Neutrophil (primary cell): ENCODE results near the gene GATA3.

Experiments
- H3K27ac ChIP-seq: fragments of 200-600 bp; sonication (generic); 2 replicates; pipeline ENCODE4 v1.5.1; 2016; ENCODE audit warnings: mild to moderate bottlenecking, moderate library complexity
- H3K27me3 ChIP-seq: fragments of 200-600 bp; sonication (generic); 2 replicates; pipeline ENCODE4 v1.6.0; 2016; ENCODE audit warnings: mild to moderate bottlenecking
- H3K36me3 ChIP-seq: fragments of 200-600 bp; sonication (generic); 2 replicates; pipeline ENCODE4 v1.5.1; 2017
- H3K4me1 ChIP-seq, 2 experiments: fragments of 200-600 bp in 1 of 2; sonication (generic) in 1 of 2; 1 replicate in 1 of 2; 2 replicates in 1 of 2; pipeline versions ENCODE4 v1.5.1 to v1.6.1; 2013 to 2016; ENCODE audit warnings: low read depth in 1 of 2, low read length in 1 of 2, mild to moderate bottlenecking in 1 of 2, moderate library complexity in 1 of 2; ENCODE audit not compliant: control insufficient read depth in 1 of 2, insufficient read depth in 1 of 2
- H3K4me3 ChIP-seq, 2 experiments: fragments of 200-600 bp in 1 of 2; sonication (generic) in 1 of 2; 1 replicate in 1 of 2; 2 replicates in 1 of 2; pipeline ENCODE4 v1.5.1; 2013 to 2016; ENCODE audit warnings: low read depth in 1 of 2, low read length in 1 of 2, mild to moderate bottlenecking in 1 of 2, moderate library complexity in 1 of 2
- H3K9me3 ChIP-seq: fragments of 200-600 bp; sonication (generic); 2 replicates; pipeline ENCODE4 v1.5.1; 2016
- CTCF ChIP-seq: fragments of 200-600 bp; sonication (generic); IDR thresholded peaks from 2 replicates; pipeline ENCODE4 v1.5.1; 2016; ENCODE audit warnings: antibody characterized with exemption

Gene GATA3

DNA sequence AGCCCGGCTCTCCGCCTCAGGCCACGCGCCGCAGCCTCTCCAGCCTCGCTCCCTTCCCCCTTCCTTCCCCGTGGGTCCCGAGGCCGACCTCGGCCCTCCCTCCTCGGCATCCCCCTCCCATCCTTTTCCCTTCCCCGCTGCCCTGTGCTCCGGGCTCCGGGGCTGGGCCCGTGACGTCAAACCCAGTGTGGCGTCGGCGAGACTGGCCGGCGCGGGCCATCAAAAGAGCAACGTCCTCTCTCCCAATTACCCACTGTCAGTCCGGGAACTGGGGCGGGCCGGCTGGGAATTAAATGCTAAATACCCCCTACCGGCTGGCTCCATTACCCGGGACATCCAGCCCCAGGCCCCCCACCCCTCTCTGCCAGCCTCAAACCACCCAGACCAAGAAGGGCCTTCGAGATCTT, 2.6 kb upstream of the GATA3 start:
- Histone ChIP-seq H3K9me3 (no peaks in the 10 kb centered on the region), H3K36me3 (no peaks in the 10 kb centered on the region), H3K27me3 (peaks cover 100% of the 10 kb centered on the region), H3K27ac (no peak overlapping the region), H3K4me3 (no peak overlapping the region), H3K4me1 (peaks cover 35 to 51% of the 10 kb centered on the region in 2 experiments)
- no peak for TF ChIP-seq CTCF

DNA sequence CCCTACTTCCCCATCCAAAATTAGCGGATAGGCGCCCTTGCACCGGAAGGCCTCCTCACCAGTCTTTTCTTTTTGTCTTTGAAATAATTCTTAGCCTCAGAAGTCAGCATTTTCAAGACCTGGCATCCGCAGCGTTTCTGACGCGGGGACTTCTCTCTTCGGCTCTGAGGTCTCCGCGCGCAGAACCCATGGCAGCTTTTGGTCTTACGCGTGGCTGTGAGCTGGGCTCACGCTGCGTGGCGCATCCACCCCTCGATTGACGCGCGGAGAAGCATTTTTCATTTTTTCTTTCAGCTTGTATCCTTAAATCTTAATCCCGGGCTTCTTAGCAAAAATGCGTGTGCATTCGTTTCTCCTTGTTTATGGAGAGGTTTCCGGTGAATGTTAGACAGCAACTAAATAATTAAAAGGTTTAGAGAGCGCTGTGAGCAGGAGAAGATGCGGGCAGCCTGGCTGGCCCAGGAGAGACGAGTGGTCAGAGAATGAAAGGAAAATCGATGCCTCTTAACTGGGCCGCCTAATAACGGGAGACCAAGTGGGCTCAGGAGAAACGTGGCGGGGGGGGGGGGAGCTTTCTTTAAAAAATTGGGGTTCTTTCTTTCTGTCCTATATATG, 2.0 kb upstream of the GATA3 start:
- no peaks in the 10 kb centered on the region for H3K9me3 ChIP-seq
- H3K4me3 ChIP-seq: no peak overlapping the region
- H3K27me3 ChIP-seq: peaks cover 100% of the 10 kb centered on the region
- no peaks in the 10 kb centered on the region for H3K36me3 ChIP-seq
- peaks cover 35 to 51% of the 10 kb centered on the region in 2 experiments for H3K4me1 ChIP-seq
- no peak for TF ChIP-seq CTCF
- H3K27ac ChIP-seq: no peak overlapping the region

DNA sequence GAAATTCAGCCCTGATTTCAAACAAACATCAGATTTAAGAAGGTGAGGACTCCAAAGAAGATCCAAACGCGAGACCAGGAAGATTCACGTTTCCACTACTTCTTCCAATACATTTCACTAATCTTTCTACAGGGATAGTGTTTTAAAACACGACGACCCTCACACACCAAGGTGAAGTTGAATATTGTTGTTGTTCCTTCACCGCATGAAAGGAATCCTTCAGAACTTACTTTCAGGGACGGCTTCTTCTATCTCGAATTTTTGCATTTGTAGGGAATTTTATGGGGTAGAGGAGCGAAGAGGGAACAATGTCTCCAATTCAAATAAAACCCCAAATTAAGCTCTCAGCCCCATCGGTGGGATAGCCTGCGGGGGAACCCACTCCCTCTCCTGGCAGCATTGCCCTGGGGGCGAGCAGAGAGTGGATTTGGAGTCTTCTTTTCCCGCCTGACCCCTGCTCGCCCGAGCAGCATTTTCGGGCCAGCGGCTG, 1.5 kb upstream of the GATA3 start:
- TF ChIP-seq CTCF: no peak

DNA sequence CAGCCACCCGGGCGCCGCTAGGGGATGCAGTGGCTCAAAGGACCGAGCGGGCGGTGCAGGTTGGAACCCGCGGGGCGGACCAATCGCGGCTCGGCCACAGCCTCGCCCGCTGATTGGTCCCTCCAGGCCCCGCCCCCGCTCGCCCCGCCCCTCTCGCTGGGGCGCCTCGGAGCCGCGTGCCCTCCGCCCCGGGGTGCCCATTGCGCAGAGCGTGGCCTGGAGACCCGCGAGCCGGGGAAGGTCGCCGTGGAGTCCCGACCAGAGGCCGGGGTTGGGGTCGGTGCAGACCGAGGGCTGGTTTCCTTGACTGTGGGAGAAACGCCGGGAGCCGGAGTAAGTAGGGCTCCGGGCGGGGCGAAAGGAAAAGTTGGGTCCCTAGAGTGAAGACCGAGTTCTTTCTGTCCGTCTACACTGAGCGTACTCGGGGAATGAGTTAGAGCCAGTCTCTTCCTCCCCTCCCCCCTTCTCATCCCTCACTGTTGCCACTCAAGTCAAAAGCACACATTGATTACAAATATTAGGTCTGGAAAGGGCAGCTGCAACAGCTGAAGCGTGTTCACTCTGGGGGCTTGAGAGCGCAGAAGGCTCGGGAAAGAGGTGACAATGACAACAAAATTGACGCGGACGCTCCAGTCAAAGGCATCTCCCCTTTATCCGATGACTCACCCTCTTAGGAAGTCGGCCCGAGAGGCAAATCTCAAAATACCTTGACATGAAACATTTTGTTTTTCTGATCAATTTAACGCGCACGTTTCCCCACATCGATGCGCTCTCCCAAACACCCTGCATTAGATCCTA, 843 bp upstream of the GATA3 start:
- Histone ChIP-seq H3K27me3 (peaks cover 100% of the 10 kb centered on the region), H3K4me3 (peak overlapping the region; percentile 29 to 47), H3K27ac (no peak overlapping the region), H3K9me3 (no peaks in the 10 kb centered on the region), H3K4me1 (peaks cover 35 to 51% of the 10 kb centered on the region in 2 experiments), H3K36me3 (no peaks in the 10 kb centered on the region)
- TF ChIP-seq CTCF: no peak

More for the DNA sequence above, 1.5 kb upstream of the GATA3 start:
- H3K9me3 ChIP-seq: no peaks in the 10 kb centered on the region
- H3K4me1 ChIP-seq: peaks cover 35 to 51% of the 10 kb centered on the region in 2 experiments
- peak overlapping the region in 1 of 2 experiments; percentile 47 for H3K4me3 ChIP-seq
- no peaks in the 10 kb centered on the region for H3K36me3 ChIP-seq
- H3K27ac ChIP-seq: no peak overlapping the region
- H3K27me3 ChIP-seq: peaks cover 100% of the 10 kb centered on the region

GRCh38 chr10:8054244-8054493, 319 bp upstream of the GATA3 start:
- peak overlapping the region; percentile 29 to 47 for H3K4me3 ChIP-seq
- H3K36me3 ChIP-seq: no peaks in the 10 kb centered on the region
- no peak overlapping the region for H3K27ac ChIP-seq
- no peaks in the 10 kb centered on the region for H3K9me3 ChIP-seq
- peaks cover 100% of the 10 kb centered on the region for H3K27me3 ChIP-seq
- TF ChIP-seq CTCF: no peak
- peaks cover 35 to 51% of the 10 kb centered on the region in 2 experiments for H3K4me1 ChIP-seq
